ENCODE data around the gene MYDGF.

Gene MYDGF

DNA sequence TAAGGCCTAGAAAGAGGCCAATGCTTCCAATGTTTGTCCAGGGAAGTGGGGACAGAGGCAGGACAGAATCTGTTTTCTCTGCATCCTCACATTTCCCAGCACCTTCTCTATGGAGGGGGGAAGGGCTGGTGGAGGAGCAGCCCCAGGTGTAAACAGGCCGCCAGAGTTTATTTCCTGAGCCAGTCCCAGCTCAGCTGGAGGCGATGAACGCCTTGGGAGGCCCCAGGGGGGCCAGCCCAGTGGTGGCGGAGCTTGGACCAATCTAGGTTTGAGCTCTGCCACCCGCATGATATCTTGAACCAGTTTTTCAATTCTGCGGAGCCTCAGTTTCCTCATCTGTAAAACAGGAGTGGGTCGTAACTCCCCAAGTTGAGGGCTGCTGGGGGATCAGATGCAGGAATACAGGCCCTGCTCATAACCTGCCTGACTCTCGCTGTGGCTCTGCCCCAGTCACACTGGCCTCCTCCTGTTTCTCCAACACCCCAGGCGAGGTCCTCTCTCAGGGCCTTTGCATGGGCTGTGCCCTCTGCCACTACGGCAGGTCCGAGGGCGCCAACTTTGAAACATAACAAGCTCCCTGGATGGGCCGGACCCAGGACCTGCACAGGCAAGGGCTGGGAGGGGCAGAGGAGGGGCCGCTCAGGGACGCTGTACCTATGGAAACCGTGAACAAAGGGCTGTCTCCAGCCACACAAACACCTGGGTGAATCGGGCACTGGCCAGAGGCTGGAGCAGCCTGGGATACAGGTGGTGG, 29.7 kb downstream of the MYDGF start:
- no peak for DNase-seq

DNA sequence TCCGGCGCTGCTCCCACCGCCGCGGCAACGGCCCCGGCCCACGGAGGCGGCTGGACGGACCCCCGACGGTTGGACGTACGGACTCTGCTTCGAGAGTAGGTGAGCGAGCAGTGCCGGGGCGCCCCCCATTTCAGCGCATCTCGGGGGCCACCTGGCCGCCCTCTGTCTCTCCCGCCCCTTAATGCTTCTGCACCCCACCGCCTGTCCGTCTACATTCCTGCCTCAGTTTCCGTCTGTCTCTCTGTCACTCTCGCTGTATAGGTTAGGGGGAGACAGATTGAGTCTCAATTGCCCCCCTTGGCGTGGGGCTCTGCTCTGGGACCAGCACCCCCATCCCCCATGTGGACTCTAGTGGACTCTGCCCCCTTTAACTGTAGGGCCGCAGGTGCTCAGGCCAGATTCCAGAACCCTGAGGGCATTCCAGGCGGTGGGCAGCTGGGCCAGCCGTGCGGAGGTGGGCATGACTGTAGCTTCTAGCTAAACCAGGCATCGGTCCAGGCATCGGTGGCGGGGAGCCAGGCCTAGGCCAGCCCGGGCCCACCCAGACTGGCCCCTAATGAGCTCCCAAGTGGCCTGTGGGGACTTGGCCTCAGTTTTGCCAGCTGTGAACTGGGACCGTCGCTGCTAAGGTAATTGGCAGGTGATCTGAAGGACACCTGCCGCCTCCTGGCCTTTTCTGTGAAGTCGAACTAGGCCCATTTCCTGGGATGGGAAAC, 30.5 kb downstream of the MYDGF start:
- DNase-seq = no peak

DNA sequence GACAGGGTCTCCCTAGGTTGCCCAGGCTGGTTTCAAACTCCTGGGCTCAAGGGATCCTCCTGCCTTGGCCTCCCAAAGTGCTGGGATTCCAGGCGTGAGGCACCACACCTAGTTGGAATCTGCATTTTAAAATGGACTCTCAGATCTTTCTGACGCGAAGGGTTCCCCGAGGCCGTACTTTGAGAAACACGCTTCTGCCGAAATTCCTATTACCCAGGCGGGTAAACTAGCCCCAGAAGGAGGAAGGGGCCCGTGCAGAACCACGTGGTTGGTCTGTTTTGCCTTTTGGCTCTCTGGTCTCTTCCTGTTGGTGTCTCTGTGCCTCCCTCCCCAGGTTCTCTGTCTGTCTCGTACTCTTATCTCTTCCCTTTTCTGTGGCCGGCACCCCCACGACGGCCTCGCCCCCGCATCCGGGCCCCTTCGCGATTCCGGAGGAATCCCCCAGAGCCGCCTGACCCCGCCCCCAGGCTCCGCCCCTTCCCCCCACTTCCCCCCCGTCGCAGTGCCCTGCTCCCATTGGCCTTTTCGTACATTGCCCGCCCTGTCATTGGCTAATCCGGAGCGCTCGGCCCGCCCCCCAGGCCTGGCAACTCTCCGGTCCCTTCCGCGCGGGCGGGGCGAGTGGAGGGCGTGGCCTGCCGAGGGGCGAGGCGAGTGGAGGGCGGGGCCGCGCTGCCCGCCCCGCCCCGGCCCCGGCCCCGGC, 31.2 kb downstream of the MYDGF start, which contains the start of gene TNFAIP8L1:
Gene TNFAIP8L1, plus strand, starts transcription at position 689 of the 703 bp plus-strand sequence. CDS start 12,354 bp downstream, outside the sequence.
- peak; percentile 96 for DNase-seq

DNA sequence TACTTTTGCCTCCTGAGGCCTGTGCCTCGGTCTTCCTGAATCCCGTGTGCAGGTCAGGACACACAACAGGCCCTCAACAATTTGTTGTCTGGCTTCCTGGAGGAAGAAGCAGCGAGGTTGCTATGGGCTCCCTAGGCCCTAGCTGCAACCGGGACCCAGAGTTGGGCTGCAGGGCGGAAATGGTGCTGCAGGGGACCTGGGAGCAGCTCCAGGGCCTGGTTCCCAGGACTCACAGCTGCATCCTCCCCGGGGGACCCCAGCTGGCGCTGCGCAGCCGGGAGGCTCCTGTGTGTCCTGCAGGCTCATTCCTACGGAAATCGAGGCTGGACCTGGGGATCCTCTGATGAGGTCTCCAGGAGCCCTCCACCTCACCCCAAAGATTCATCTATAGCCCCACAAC, 31.8 kb downstream of the MYDGF start:
- no peak for DNase-seq

DNA sequence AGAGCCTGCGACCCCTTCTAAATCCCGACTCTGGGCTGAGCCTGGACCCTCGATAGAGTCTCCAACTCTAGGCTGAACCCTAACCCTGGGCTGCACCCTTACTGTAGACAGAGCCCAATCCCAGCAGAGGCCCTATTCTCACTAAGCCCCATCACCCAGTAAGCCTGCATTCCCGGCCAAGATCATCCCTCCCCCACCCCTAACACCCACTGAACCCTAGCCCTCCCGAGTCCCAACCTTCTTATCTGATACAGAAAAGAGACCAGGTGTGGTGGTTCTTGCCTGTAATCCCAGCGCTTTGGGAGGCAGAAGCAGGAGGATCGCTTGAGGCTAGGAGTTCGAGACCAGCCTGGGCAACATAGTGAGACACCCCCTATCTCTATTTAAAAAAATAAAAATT, 33.4 kb downstream of the MYDGF start:
- no peak for DNase-seq

DNA sequence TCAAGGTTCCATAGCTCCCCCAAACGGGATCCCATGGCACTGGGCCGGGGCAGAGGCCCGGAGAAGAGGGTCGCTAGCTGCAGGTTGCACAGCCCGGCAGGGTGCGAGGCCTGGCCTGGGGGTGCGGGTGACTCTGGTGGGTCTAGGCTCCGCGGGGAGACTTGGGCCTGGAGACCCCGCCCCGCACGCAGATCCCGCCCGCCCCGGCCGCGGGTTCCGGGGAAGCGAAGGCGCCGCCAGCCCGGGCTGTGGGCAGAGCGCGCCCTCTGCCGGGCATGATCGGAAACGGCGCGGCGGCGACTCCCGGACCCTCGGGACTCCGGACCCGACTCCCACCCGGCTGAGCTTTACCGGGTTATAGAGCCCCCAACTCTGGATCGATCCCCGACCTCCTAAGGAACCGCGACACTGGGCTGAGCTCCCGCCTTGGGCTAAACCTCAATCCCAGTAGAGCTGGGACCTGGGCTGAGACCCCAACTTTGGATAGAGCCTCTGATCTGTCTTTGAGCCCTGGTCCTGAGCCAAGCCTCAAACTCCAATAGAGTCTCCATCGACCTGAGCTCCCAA, 33.9 kb downstream of the MYDGF start:
- peak; percentile 67 for DNase-seq

DNA sequence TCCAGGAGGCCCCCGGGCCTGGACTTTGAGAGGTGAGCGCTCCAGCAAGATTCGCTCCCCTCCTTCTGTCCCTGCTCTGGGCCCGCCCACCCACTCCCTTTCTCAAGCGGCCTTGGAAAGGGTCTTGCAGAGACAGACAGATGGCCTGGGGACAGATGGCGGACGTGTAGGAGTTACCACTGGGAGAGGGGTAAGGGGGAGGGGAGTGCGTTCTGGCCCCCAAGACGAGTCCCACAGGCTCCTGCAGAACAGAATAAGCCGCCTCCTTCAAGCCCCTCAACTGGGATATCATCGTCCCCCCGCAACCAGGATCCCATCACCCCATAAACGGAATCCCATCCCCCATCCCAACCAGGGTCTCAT, 34.4 kb downstream of the MYDGF start:
- no peak for DNase-seq

DNA sequence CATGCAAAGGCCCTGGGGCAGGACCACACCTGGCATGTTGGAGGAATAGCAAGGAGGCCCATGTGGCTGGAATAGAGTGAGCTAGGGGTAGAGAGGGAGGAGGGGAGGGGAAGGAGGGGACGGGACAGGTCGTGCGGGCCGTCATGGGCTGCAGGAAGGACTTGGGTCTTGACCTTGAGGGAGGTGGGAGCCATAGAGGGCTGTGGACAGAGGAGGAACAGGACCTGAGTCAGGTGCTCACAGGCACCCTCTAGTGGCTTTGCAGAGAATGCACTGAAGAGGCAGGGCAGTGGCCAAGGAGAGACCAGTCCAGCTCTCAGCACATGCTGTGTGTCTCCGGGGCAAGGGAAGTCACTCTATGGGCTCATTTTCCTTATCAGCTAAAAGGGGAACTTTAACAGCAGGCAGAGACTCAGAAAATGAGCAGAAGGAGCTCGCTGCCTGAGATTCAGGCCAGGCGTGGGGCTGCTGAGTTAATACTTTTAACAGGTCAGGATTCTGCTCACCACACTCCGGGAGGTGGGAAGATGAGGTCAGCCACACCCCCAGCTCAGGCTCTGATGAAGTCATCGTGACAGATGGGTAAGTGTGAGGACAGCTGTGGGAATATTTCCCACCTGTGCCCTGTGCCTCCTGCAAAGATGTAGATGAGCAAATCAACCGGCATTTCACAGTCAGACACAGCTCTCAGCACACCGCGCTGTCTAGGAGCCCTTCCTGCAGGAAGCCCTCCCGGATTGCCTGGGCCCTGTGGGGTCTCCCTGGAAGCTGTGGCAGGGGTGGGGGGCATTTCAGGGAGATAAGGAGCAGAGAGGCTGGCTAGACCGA, 36.8 kb downstream of the MYDGF start:
- DNase-seq = peak; percentile 62

GRCh38 chr19:4624733-4625362, 45.3 kb downstream of the MYDGF start:
- no peak for DNase-seq

- DNase-seq = no peak
Observed at GRCh38 chr19:4624301-4624700, 45.8 kb downstream of the MYDGF start.

GRCh38 chr19:4622695-4623421, 47.3 kb downstream of the MYDGF start:
- no peak for DNase-seq

DNA sequence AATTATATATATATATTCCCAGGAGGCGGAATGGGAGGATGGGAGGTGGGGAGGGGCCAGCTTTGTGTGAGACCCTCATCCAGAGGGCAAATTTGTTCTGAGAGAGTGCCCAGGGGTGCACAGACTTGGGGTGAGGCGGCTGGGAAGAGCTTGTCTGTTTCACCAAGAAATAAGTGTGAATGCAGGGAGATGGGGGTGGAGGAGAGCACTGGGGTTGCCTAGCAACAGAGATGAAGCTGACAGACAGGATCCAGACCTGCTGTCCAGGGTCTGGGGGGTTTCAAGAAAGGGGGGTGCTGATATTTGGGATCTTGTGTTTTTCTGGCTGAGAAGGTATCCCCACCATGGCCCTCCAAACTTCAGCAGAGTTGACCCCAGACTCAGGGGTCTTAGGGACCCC, 49.5 kb downstream of the MYDGF start:
- no peak for DNase-seq

DNA sequence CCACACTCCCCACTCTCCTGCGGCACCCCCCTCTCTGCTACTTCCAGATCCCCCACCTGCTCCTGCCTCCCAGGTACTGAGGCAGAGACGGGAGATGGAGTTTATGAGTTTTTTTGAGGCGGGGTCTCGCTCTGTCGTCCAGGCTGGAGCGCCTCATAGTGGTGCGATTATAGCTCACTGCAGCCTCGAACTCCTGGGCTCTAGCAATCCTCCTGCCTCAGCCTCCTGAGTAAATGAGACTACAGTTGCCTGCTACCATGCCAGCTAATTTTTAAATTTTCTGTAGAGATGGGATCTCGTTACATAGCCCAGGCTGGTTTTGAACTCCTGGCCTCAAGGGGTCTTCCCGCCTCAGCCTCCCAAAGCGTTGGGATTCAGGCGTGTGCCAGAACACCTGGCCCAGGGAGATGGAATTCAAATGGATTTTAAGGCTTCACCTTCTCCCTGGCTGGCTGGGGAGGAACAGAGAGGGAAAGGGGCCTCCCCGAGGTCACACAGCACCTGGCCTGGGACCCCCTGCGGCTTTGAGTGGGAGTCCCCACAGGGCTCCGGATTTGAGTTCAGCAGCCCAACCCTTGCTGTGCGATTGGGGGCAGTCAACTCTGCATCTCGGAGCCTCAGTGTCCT, 50.4 kb downstream of the MYDGF start:
- no peak for DNase-seq

DNA sequence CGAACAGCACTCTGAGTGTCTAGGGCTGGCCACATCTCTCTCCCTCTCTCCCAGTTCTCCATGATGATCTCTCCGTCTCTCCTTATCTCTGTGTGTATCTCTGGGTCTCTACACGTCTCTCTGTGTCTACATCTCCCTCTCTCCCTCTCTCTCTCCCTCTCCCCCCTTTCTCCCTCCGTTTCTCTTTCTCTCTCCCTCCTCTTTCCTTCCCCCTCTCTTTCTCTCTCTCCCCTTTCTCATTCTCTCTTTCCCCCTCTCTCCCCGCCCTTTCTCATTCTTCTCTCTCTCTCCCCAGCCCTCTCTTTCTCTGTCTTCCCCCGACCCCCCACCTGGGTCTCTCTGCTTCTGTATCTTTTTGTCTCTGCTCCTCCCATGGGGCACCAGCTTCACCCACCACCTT, 52.1 kb downstream of the MYDGF start:
- no peak for DNase-seq

GRCh38 chr19:4613254-4613751, 56.8 kb downstream of the MYDGF start:
- no peak for DNase-seq

GRCh38 chr19:4609878-4610511, 60.1 kb downstream of the MYDGF start:
- no peak for DNase-seq
